HG03354 (cell line): Measurements from ENCODE around the gene ONECUT3.

Experiments used
- ATAC-seq: cut with Tn5 transposase; IDR thresholded peaks from one replicate; pipeline ENCODE4 v1.9.1; 2021; ENCODE audit warnings: mild to moderate bottlenecking; ENCODE audit not compliant: unreplicated experiment, poor library complexity, severe bottlenecking

The ONECUT3 gene

GRCh38 chr19:1736927-1737326 is 16.4 kb upstream of the ONECUT3 start:
- ATAC-seq = no peak

GRCh38 chr19:1739960-1740629 is 13.2 kb upstream of the ONECUT3 start:
- ATAC-seq = no peak

- no peak for ATAC-seq
These were observed 10.2 kb upstream of the ONECUT3 start for GRCh38 chr19:1742989-1743696.

- ATAC-seq = no peak
These were observed 9.1 kb upstream of the ONECUT3 start for GRCh38 chr19:1744133-1744665.

- no peak for ATAC-seq
These were observed 8.3 kb upstream of the ONECUT3 start for GRCh38 chr19:1744822-1745563.

- ATAC-seq = no peak
These were observed 7.7 kb upstream of the ONECUT3 start for GRCh38 chr19:1745589-1746031.

GRCh38 chr19:1746401-1747284 is 6.7 kb upstream of the ONECUT3 start:
- no peak for ATAC-seq

GRCh38 chr19:1747285-1748114 is 5.8 kb upstream of the ONECUT3 start:
- ATAC-seq = no peak

- no peak for ATAC-seq
These were observed 5.0 kb upstream of the ONECUT3 start for GRCh38 chr19:1748115-1748872.

GRCh38 chr19:1748873-1749341 is 4.4 kb upstream of the ONECUT3 start:
- no peak for ATAC-seq

GRCh38 chr19:1749373-1750342 is 3.6 kb upstream of the ONECUT3 start:
- no peak for ATAC-seq

GRCh38 chr19:1750343-1751021 is 2.8 kb upstream of the ONECUT3 start:
- ATAC-seq = no peak

- no peak for ATAC-seq
These were observed 1.8 kb upstream of the ONECUT3 start for GRCh38 chr19:1751367-1752008.

- no peak for ATAC-seq
These were observed 1.1 kb upstream of the ONECUT3 start for GRCh38 chr19:1752009-1752756.

- ATAC-seq = no peak
These were observed 821 bp downstream of the ONECUT3 start for GRCh38 chr19:1754018-1754635.
